ENCODE results near the gene TAF1D.
"Not testable (repeated sequence)": the region's sequence is repeated elsewhere in the genome, so short reads cannot be mapped to it uniquely, and the experiment has no call there.

Gene TAF1D

GRCh38 chr11:93746101-93746500 lies 4.8 kb upstream of the TAF1D start:
- DNase-seq = no peak

- DNase-seq = not testable (repeated sequence)
These were observed 3.9 kb upstream of the TAF1D start for GRCh38 chr11:93745005-93745755.

- DNase-seq = no peak
These were observed 3.3 kb upstream of the TAF1D start for GRCh38 chr11:93744669-93745004.

GRCh38 chr11:93743291-93743690 lies 2.0 kb upstream of the TAF1D start:
- DNase-seq = no peak

- DNase-seq = peak; percentile 89
These were observed 559 bp upstream of the TAF1D start for GRCh38 chr11:93741882-93742226.

GRCh38 chr11:93740730-93741093 lies 583 bp downstream of the TAF1D start:
- peak; percentile 87 for DNase-seq

GRCh38 chr11:93740031-93740729 lies 1.1 kb downstream of the TAF1D start:
- DNase-seq = peak; percentile 61

- DNase-seq = no peak
These were observed 2.6 kb downstream of the TAF1D start for GRCh38 chr11:93738647-93739081.

- DNase-seq = no peak
These were observed 3.2 kb downstream of the TAF1D start for GRCh38 chr11:93737904-93738612.

- no peak for DNase-seq
These were observed 5.2 kb downstream of the TAF1D start for GRCh38 chr11:93736129-93736528.

- no peak for DNase-seq
These were observed 5.7 kb downstream of the TAF1D start for GRCh38 chr11:93735627-93736026.

- no peak for DNase-seq
These were observed 6.7 kb downstream of the TAF1D start for GRCh38 chr11:93734427-93735222.

- no peak for DNase-seq
These were observed 7.8 kb downstream of the TAF1D start for GRCh38 chr11:93733474-93733873.

GRCh38 chr11:93732237-93732892 lies 8.9 kb downstream of the TAF1D start:
- DNase-seq = no peak

GRCh38 chr11:93730108-93731107 lies 10.9 kb downstream of the TAF1D start:
- no peak for DNase-seq

- no peak for DNase-seq
These were observed 12.1 kb downstream of the TAF1D start for GRCh38 chr11:93729129-93729616.

GRCh38 chr11:93728792-93729128 lies 12.5 kb downstream of the TAF1D start:
- DNase-seq = no peak

- DNase-seq = no peak
These were observed 13.1 kb downstream of the TAF1D start for GRCh38 chr11:93727985-93728791.

- DNase-seq = no peak
These were observed 17.2 kb downstream of the TAF1D start for GRCh38 chr11:93724089-93724488.

- no peak for DNase-seq
These were observed 20.8 kb downstream of the TAF1D start for GRCh38 chr11:93720522-93720921.
